Measurements from ENCODE around the gene CERK. TPM values are rescaled to one million over a fixed set of nuclear protein-coding genes. Genes with fewer than 3 reads are reported as not detected.

Gene CERK
- total and polyA plus RNA-seq, 2 of the 8 experiments (the other 6 are each of a cell fraction or from before 2014, with no cell fraction given), result 26.6 to 59.0 TPM

DNA sequence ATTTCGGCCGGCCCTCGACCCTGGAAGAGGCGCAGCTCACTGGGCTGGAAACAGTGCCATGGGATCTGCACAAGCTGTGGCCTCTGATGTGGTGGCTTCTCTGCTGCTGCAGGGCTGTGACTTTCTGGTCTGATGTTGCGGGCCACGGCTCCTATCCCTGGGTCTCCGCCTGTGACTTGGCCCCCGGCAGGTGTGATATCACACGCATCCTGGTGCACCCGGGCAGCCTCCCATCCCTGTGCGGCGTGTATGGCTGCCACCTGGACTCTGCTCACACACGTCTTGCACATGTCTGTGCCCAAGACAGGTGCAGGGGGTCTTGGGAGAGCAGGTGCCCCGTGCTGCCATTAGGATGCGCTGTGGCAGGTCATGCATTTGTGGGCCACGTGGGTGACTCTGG is 86.7 kb downstream of the CERK start (continued):
- TF ChIP-seq GABPA (IDR thresholded peaks at IDR 0.05; ENCODE audit: borderline replicate concordance, insufficient read depth, low read length) (no peak), KDM5A (IDR thresholded peaks at IDR 0.05; ENCODE audit: low read length) (no peak), RBBP5 (IDR thresholded peaks at IDR 0.05; ENCODE audit: borderline replicate concordance, low read depth, low read length) (no peak)

Data from H1 (cell line).